GM11168 (cell line): ENCODE data around the gene NUDT17.

Experiments used
- in situ Hi-C: fragments of 300-500 bp; cut with MboI; formaldehyde crosslinking; loops from one replicate; pipeline ENCODE4 v1.12.0; 2022; ENCODE audit warnings: low sequenced_read_pairs; ENCODE audit not compliant: unreplicated experiment

NUDT17 gene

GRCh38 chr1:145886816-145887215 lies 41.4 kb downstream of the NUDT17 start:
- in situ Hi-C loops, result no loop called here

GRCh38 chr1:145887631-145888030 lies 42.2 kb downstream of the NUDT17 start:
- in situ Hi-C loops, result no loop called here

GRCh38 chr1:145889722-145890121 lies 44.3 kb downstream of the NUDT17 start:
- in situ Hi-C loops, result no loop called here

- in situ Hi-C loops, result no loop called here
These were observed 45.7 kb downstream of the NUDT17 start for GRCh38 chr1:145891143-145891542.

- in situ Hi-C loops, result no loop called here
These were observed 46.4 kb downstream of the NUDT17 start for GRCh38 chr1:145891587-145892485.

GRCh38 chr1:145892486-145893087 lies 47.2 kb downstream of the NUDT17 start:
- in situ Hi-C loops, result no loop called here

GRCh38 chr1:145893306-145894055 lies 48.1 kb downstream of the NUDT17 start:
- in situ Hi-C loops, result no loop called here

- in situ Hi-C loops, result no loop called here
These were observed 50.0 kb downstream of the NUDT17 start for GRCh38 chr1:145895471-145895870.

- in situ Hi-C loops, result no loop called here
These were observed 52.5 kb downstream of the NUDT17 start for GRCh38 chr1:145897969-145898368.
